Measurements from ENCODE around the gene CHKA. TPM values are rescaled to one million over a fixed set of nuclear protein-coding genes. Genes with fewer than 3 reads are reported as not detected.

The CHKA gene
- total and polyA plus RNA-seq, 2 experiments from 2014 or later: 3.6 to 4.2 TPM

- Histone ChIP-seq H3K4me2 (ENCODE audit: unreplicated experiment) (no peak overlapping the region), H3K9me3 (ENCODE audit: low read depth) (no peaks in the 10 kb centered on the region), H3K27me3 (replicated peaks; ENCODE audit: insufficient read depth) (no peaks in the 10 kb centered on the region), H3K79me2 (ENCODE audit: insufficient read depth) (peaks cover 5% of the 10 kb centered on the region; the same call in 1 of the 2 replicates), H3K27ac (no peak overlapping the region), H3K36me3 (ENCODE audit: low read depth) (no peaks in the 10 kb centered on the region; the same call in 1 of the 2 replicates), H4K20me1 (ENCODE audit: insufficient read depth) (no peaks in the 10 kb centered on the region), H3K4me1 (ENCODE audit: insufficient read depth) (peaks cover 16% of the 10 kb centered on the region), H3K4me3 (no peak overlapping the region), H3K9ac (no peak overlapping the region), H2AFZ (no peak overlapping the region), H3K9me2 (ENCODE audit: insufficient read depth) (no peaks in the 10 kb centered on the region), H3F3A (ENCODE audit: insufficient read depth) (no peaks in the 10 kb centered on the region; the same call in 1 of the 2 replicates)
- WGBS, 2 experiments (ENCODE audit: low coverage in 1 of 2, low lambda C conversion rate in 2 of 2, missing lambda C conversion rate in 2 of 2): 85 to 87% methylated on average over 18 of the region's 18 CpGs
- no peak for TF ChIP-seq EZH2phosphoT487 (IDR thresholded peaks at IDR 0.05; ENCODE audit: insufficient read depth, low read depth)
- no peak for TF ChIP-seq EZH2 (IDR thresholded peaks at IDR 0.05; ENCODE audit: insufficient read depth, poor library complexity, severe bottlenecking)
- in situ Hi-C loops (cut with MboI): no loop called here
- no peak for DNase-seq
These were observed 102.4 kb downstream of the CHKA start for GRCh38 chr11:68018730-68019190.

DNA sequence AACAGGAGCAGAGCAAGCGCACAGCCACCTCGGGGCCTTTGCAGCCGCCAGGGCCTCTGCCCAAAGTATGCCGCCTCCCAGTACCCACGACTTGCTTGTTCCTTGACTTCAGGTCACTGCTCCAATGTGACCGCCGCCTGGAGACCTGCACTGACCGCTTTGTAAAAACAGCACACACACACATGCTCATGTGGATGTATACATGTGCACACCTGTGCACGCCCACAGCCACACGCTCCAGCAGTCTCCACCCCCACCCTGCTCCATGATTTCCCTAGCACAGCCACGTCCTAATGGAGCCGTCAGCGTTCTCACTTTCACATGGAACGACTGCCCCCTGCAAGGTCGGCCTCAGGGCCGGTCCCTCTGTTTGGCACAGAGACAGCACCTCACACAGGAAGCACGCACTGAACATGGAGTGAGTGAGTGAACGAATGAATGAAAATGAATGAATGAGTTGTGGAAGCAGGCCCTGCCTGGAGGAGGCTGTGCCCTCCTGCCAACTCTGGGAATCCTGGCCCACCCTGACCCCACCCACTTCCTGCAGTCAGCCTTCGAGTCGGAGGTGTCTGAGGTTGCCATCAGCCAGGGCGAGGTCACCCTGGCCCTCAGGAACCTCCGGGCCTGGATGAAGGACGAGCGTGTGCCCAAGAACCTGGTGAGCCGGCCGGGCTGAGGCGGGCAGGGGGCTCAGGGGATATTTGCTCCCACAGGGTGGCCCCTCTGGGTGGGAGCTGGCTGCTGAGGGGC lies 103.0 kb downstream of the CHKA start:
- Histone ChIP-seq H3K79me2 (ENCODE audit: insufficient read depth) (peaks cover 8% of the 10 kb centered on the region; the same call in 1 of the 2 replicates), H3K4me2 (ENCODE audit: unreplicated experiment) (no peak overlapping the region), H2AFZ (no peak overlapping the region), H3K9ac (no peak overlapping the region), H3F3A (ENCODE audit: insufficient read depth) (peaks cover 4% of the 10 kb centered on the region), H3K27me3 (replicated peaks; ENCODE audit: insufficient read depth) (no peaks in the 10 kb centered on the region), H3K9me2 (ENCODE audit: insufficient read depth) (no peaks in the 10 kb centered on the region), H4K20me1 (ENCODE audit: insufficient read depth) (no peaks in the 10 kb centered on the region), H3K4me1 (ENCODE audit: insufficient read depth) (peaks cover 22% of the 10 kb centered on the region), H3K9me3 (ENCODE audit: low read depth) (no peaks in the 10 kb centered on the region), H3K4me3 (no peak overlapping the region), H3K27ac (no peak overlapping the region), H3K36me3 (ENCODE audit: low read depth) (no peaks in the 10 kb centered on the region; the same call in 1 of the 2 replicates)
- DNase-seq: no peak
- no peak for TF ChIP-seq EZH2phosphoT487 (IDR thresholded peaks at IDR 0.05; ENCODE audit: insufficient read depth, low read depth)
- TF ChIP-seq EZH2 (IDR thresholded peaks at IDR 0.05; ENCODE audit: insufficient read depth, poor library complexity, severe bottlenecking): no peak
- 73 to 79% methylated on average over 27 of the region's 27 CpGs for WGBS, 2 experiments (ENCODE audit: low coverage in 1 of 2, low lambda C conversion rate in 2 of 2, missing lambda C conversion rate in 2 of 2)
- in situ Hi-C loops (cut with MboI): no loop called here

DNA sequence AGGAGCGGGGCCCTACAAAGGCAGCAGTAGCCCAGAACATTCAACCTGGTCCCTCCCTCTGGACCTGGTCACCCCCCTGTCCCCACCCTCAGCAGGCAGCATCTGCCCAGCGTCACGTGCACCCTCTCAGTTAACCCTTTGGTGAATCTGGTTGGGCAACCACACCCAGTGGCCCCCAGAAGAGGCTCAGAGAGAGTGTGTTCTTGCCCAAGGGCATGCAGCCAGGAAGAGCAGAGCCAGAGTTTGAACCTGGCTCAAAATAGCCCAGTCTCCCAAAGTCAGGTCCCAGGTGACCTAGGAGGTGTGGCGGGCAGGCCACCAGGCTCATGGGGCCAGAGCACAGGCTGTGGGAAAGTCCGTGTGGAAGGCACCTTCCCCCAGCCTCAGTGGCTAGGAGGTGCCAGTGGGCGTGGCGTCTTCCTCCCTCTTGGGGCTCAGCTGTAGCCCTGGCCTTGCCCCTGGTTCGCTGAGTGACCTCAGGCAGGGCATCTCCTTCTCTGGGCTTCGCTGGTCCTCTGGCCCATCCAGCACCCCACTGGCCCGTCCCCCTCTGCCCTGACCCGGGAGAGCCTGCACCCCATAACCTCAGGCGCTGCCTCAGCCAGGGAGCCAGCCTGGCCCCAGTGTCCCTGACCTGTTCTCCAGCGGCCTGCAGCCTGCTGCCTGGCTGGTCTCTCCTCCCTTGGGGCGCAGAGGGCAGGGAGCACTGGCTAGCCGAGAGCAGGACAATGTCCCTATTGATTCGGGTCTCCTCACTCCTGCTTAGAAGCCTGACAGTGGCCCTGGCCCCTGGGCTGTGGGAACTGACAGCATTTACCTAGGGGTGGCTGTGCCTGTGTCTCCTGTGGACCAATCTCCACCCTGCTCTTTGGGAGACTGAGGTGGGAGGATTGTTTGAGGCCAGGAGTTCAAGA lies 104.0 kb downstream of the CHKA start:
- Histone ChIP-seq H3K4me1 (ENCODE audit: insufficient read depth) (peaks cover 32% of the 10 kb centered on the region), H3K9me3 (ENCODE audit: low read depth) (no peaks in the 10 kb centered on the region), H3K27me3 (replicated peaks; ENCODE audit: insufficient read depth) (no peaks in the 10 kb centered on the region), H3K9ac (peak overlapping the region; percentile 3; the same call in 1 of the 2 replicates), H3F3A (ENCODE audit: insufficient read depth) (peaks cover 4% of the 10 kb centered on the region), H3K36me3 (ENCODE audit: low read depth) (no peaks in the 10 kb centered on the region; the same call in 1 of the 2 replicates), H3K9me2 (ENCODE audit: insufficient read depth) (no peaks in the 10 kb centered on the region), H4K20me1 (ENCODE audit: insufficient read depth) (no peaks in the 10 kb centered on the region), H3K27ac (no peak overlapping the region), H3K79me2 (ENCODE audit: insufficient read depth) (peaks cover 14% of the 10 kb centered on the region), H3K4me3 (no peak overlapping the region), H3K4me2 (ENCODE audit: unreplicated experiment) (no peak overlapping the region), H2AFZ (no peak overlapping the region)
- in situ Hi-C loops (cut with MboI): no loop called here
- no peak for TF ChIP-seq EZH2phosphoT487 (IDR thresholded peaks at IDR 0.05; ENCODE audit: insufficient read depth, low read depth)
- no peak for TF ChIP-seq EZH2 (IDR thresholded peaks at IDR 0.05; ENCODE audit: insufficient read depth, poor library complexity, severe bottlenecking)
- WGBS, 2 experiments (ENCODE audit: low coverage in 1 of 2, low lambda C conversion rate in 2 of 2, missing lambda C conversion rate in 2 of 2): 63 to 68% methylated on average over 15 of the region's 16 CpGs
- no peak for DNase-seq

GRCh38 chr11:68016161-68016903 lies 104.9 kb downstream of the CHKA start:
- peaks cover 7% of the 10 kb centered on the region for H3F3A ChIP-seq (ENCODE audit: insufficient read depth)
- DNase-seq: peak; percentile 40
- in situ Hi-C loops (cut with MboI): no loop called here
- H3K4me1 ChIP-seq (ENCODE audit: insufficient read depth): peaks cover 40% of the 10 kb centered on the region
- no peaks in the 10 kb centered on the region; the same call in 1 of the 2 replicates for H3K36me3 ChIP-seq (ENCODE audit: low read depth)
- H3K27me3 ChIP-seq (replicated peaks; ENCODE audit: insufficient read depth): no peaks in the 10 kb centered on the region
- no peaks in the 10 kb centered on the region for H4K20me1 ChIP-seq (ENCODE audit: insufficient read depth)
- H3K9me2 ChIP-seq (ENCODE audit: insufficient read depth): no peaks in the 10 kb centered on the region
- no peaks in the 10 kb centered on the region for H3K9me3 ChIP-seq (ENCODE audit: low read depth)
- WGBS, 2 experiments (ENCODE audit: low coverage in 1 of 2, low lambda C conversion rate in 2 of 2, missing lambda C conversion rate in 2 of 2): 59 to 65% methylated on average over 13 of the region's 13 CpGs
- peaks cover 22% of the 10 kb centered on the region for H3K79me2 ChIP-seq (ENCODE audit: insufficient read depth)
- H2AFZ ChIP-seq: no peak overlapping the region
- H3K4me2 ChIP-seq (ENCODE audit: unreplicated experiment): no peak overlapping the region
- H3K27ac ChIP-seq: no peak overlapping the region
- H3K9ac ChIP-seq: peak overlapping the region; percentile 3; the same call in 1 of the 2 replicates
- H3K4me3 ChIP-seq: no peak overlapping the region
- TF ChIP-seq EZH2 (IDR thresholded peaks at IDR 0.05; ENCODE audit: insufficient read depth, poor library complexity, severe bottlenecking): no peak
- TF ChIP-seq EZH2phosphoT487 (IDR thresholded peaks at IDR 0.05; ENCODE audit: insufficient read depth, low read depth): no peak
